Stimulated activated CD8-positive, alpha-beta memory T cell treated with anti-CD3 and anti-CD28 coated beads, Interleukin-12 subunit alpha, Interleukin-12 subunit beta, amount 100 ng/mL, for 24 hours (primary cell): Measurements from ENCODE around the gene VPS52.
"Not testable (repeated sequence)": the region's sequence is repeated elsewhere in the genome, so short reads cannot be mapped to it uniquely, and the experiment has no call there.

Source experiments
- DNase-seq: peaks from one replicate; pipeline ENCODE4 v3.0.0-alpha.2; 2020; ENCODE audit errors: extremely low read depth

VPS52 gene

GRCh38 chr6:33280539-33280938 lies 8.9 kb upstream of the VPS52 start:
- no peak for DNase-seq

DNA sequence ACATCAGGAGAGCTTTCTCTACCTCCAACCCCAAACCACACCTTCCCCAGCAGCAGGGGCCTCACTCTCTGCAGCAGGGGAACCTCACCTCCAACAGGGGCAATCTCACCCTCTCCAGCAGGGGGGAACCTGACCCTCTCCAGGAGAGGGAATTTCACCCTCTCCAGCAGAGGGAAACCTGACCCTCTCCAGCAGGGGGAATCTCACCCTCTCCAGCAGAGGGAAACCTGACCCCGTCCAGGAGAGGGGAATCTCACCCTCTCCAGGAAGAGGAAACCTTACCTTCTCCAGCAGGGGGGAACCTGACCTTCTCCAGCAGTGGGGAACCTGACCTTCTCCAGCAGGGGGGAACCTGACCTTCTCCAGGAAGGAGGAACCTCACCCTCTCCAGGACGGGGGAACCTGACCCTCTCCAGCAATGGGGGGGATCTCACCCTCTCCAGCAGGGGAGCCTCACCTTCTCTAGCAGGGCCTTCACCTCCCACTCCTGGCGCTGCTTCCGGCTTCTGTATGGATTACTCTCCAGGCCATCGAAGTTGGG lies 8.4 kb upstream of the VPS52 start:
- DNase-seq = no peak

DNA sequence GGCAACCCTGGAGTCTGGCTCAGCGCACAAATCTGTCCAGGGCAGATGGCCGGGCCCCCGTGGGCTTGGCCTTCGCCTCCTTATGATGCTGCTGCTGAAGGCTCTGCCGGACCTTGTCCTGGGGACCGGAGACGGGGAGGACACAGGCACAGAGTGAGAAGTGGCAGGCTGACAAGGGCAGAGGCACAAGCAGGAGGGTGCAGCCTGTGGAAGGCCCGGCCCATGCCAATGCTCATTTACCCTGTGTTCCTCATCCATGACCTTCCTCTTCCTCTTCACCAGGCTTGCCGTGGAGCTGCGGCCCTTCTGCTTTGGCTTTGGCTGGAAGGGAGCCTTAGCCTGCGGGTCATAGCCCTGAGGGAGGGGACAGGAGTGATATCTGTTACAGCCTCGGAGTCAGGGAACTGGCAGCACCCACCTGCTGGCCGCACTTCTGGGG lies 7.6 kb upstream of the VPS52 start:
- DNase-seq = no peak

GRCh38 chr6:33278810-33279209 lies 7.1 kb upstream of the VPS52 start:
- no peak for DNase-seq

DNA sequence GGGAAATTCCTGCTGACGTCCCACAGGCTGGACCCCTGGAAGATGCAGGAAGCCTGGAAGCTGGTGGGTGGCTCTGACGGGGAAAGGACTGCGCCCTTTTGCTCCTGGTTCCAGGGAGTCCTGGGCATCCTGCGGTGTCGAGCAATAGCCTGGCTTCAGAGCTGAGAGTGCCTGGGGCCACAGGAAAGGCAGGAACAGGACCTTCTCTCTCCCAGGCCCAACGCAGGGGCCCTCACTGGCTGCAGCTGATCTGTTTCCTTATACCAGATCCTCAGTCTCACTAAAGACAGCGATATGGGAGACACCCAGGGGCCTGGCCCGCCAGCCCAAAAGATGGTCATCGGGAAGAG lies 6.7 kb upstream of the VPS52 start:
- DNase-seq = no peak

GRCh38 chr6:33277663-33278391 lies 6.2 kb upstream of the VPS52 start:
- no peak for DNase-seq

DNA sequence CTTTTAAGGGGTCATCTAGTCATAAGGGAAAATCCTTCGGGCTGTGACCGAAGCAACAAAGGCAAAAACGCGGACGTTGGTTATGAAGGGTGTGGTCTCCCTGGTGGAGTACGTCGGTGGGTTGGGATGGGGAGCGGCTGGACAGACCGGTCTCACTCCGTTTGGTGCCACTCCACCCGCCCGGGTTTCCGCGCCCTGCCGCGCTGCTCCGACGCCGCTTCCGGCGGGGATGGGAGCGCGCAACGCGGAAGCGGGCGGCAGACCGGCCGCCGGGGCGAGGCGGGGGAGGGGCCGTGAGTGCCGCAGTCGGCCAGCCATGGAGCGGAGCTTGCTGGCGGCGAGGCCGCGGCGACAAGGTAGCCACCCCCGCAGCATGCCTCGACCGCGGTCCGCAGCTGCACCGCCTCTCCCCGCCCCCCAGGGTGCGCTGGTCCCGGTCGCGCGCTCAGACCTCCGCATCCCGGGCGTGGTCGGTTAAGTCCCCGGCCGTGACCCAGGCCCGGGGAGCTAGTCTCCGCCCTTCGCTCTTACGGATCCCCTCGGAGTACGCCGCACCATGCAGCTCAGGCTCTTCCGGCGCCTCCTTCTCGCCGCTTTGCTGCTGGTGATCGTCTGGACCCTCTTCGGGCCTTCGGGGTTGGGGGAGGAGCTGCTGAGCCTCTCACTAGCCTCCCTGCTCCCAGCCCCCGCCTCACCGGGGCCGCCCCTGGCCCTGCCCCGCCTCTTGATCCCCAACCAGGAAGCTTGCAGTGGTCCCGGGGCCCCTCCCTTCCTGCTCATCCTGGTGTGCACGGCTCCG lies 5.4 kb upstream of the VPS52 start, which contains the start of gene B3GALT4:
B3GALT4 (plus strand) TSS at position 260 of the 799 bp plus-strand sequence; CDS start at position 557, 297 bp downstream.
- DNase-seq = no peak

GRCh38 chr6:33276581-33276863 lies 4.8 kb upstream of the VPS52 start:
- no peak for DNase-seq

GRCh38 chr6:33275795-33276580 lies 4.3 kb upstream of the VPS52 start:
- DNase-seq = not testable (repeated sequence)

DNA sequence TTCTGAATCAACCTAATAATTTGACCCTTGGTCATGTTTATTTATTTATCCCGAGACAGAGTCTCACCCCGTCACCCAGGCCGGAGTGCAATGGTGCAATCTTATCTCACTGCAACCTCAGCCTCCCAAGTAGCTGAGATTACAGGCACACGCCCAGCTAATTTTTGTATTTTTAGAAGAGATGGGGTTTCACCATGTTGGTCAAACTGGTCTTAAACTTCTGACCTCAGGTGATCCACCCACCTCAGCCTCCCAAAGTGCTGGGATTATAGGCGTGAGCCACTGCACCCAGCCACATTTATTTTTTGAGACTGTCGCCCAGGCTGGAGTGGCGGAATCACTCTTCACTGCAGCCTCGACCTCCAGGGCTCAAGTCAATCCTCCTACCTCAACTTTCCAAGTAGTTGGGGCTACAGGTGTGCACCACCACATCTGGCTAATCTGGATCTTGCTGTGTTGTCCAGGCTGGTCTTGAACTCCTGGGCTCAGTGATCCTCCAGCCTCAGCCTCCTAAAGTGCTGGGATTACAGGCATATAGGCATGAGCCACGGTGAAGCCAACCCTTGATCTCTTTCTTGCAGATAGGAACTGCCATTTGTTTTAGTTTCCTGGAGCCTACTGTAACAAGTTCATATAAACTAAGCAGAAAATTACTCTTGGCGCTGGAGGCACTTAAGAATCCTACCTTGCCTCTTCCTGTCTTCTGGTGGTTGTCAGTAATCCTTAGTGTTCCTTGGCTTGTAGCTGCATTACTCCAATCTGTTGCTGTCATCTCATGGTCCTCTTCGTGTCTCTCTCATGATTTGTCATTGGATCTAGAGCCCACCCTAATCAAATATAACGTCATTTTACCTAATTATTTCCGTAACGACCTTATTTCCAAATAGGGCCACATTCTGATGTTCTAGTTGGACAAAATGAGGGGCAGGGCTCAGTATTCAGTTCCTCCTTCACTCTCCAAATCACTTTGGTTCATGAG lies 2.5 kb upstream of the VPS52 start:
- no peak for DNase-seq

DNA sequence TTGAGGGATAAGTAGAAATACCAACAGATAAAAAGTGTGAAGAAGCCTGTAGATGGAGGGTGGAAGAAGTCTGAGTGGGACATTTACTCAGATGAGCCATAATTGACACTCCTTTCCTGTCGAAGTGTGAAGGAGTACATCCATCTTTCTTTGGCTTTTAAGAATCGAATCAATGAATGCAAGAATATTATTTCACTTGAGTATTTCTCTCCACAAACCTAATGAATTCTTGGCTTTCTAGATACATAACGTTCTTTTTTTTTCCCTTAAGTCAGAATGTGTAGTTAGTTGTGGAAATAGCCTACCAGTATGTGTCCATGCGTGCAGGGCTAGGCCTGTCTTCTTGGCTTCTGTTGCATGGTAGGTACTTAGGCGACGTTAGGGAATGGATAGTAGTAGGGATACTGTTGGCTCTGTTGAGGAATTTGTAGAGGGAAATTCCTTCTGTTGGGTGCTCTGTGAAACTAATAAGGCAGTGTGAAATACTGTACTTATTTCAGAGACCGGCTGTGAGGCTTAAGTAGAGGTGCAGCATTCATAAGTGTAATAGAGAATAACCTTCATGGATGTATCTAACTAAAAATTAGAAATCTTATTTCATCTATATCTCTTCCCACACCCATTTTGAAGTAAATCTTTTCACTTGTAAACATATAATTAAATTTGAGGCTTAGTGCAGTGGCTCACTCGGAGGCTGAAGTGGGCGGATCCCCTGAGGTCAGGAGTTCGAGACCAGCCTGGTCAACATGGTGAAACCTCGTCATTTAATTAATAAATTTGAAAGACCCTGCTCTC lies 1.6 kb upstream of the VPS52 start:
- no peak for DNase-seq

DNA sequence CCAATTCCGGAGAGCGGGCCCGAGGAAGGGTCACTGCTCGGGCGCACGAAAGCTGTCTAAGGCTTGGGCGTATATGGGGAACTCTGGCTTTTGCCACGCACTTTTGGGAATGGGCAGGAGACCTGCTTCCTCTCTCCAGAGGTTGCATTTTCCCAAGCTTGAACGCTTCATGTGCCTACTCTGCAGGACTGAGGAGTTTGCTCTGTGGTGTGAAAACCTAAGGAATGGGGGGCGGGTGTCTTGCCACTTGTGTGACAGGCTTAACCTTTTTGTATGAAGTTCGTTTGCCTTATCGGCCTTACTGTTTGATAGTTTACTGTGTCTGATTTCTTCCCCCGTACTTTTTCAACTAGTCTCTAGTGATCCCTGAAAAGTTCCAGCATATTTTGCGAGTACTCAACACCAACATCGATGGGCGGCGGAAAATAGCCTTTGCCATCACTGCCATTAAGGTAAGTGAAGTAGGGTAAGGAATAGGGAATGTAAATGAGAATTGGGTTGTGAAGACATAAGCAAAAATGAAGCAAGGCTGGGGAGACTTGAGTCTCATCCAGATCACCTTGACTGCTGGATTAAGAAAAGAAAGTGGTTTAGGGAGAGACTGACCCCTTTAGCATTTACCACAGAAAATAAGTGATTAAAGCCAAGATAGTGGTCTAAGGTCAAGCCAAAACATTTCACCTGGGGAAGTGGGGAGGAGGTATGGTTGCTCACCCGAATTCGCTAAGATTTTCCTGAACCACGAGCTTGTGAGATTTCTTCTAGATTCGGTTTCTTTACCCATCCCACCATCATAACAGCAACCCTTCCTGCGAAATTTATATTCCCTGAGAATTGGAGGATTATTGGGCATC lies 826 bp upstream of the VPS52 start:
- DNase-seq = no peak

DNA sequence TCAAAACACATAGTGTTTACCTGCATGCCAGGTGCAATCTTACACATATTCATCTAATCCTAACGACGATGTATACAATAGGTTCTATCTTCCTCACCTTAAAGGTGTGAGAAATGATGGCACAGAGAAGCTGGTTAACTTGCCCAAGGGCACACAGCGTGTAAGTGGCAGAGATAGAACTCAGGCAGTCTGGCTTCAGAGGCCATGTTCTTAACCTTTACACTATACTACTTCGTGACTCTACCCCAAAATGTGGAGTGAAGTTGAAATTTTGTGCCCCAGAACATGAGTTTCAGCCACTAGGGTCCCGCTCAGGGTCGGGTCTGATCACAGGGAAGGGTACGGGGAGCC lies 584 bp downstream of the VPS52 start:
- no peak for DNase-seq

GRCh38 chr6:33264015-33264414 lies 7.7 kb downstream of the VPS52 start:
- no peak for DNase-seq

GRCh38 chr6:33262490-33262889 lies 9.2 kb downstream of the VPS52 start:
- not testable (repeated sequence) for DNase-seq

- no peak for DNase-seq
Observed at GRCh38 chr6:33259032-33259431, 12.6 kb downstream of the VPS52 start.

- DNase-seq = no peak
Observed at GRCh38 chr6:33254591-33254990, 17.1 kb downstream of the VPS52 start.

DNA sequence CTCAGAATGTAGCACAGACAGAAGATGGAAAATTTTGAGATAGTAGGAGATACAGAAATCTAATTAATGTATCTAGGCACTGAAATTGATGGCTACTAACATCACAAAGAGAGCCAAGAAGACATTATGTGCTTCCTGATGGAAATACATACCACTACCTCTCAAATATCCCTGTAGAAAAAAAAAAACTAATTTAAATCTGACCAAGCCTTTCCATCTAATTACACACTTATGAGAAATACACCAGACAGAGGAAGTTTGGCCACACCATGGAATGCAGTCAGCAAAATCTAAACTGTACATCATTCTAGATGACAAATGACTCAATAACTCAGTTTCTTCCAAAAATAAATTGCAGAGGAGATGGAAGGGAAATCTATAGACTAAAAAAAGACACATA lies 18.9 kb downstream of the VPS52 start:
- DNase-seq = no peak

DNA sequence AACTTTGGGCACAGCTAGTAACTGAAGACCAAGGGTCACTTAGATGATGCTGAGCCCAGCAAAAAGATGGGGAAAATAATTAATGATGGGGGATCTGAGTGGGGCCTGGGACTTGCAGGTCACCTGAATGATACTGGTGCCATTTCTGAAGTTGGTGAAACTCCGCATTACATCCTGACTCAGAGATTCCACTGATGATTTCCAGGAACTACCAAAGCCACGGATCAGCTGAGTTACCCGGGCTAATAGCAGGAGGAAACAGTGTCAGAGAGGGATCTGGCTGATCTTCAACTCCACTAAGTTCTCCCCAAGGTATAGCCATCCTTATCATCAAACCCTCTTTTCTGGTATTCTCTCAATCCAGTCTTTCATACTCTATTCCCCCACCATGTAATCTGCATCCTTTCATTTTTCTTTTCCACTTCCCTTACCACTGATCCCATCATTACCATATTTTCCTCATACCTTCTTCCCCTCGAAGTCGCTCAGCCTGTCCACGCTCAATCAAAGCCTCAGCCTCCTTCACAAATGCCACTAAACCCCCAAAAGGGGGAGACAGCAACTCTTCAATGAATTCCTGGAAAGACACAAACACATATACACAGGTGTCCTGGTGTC lies 20.2 kb downstream of the VPS52 start:
- no peak for DNase-seq
